Neural progenitor cell (in vitro differentiated cells): Measurements from ENCODE around the gene ASH1L.

Experiments used
- CTCF ChIP-seq: fragments of 200-600 bp; sonication (generic); IDR thresholded peaks from 2 replicates; pipeline ENCODE4 v1.5.1; 2017; ENCODE audit warnings: antibody characterized with exemption, mild to moderate bottlenecking
- EZH2 ChIP-seq: fragments of 200-600 bp; sonication (generic); IDR thresholded peaks from 2 replicates; pipeline ENCODE4 v1.6.1; 2017; ENCODE audit warnings: antibody characterized with exemption, mild to moderate bottlenecking, moderate library complexity
- EZH2phosphoT487 ChIP-seq: fragments of 200-600 bp; sonication (generic); IDR thresholded peaks from 2 replicates; pipeline ENCODE4 v1.6.1; 2017; ENCODE audit warnings: antibody characterized with exemption

GRCh38 chr1:155529109-155529508 lies 33.5 kb downstream of the ASH1L start:
- TF ChIP-seq CTCF (no peak), EZH2 (no peak), EZH2phosphoT487 (no peak)
